Sigmoid colon (tissue), 4 donors: ENCODE data around the gene DAAM1.

Experiments used
- POLR2A ChIP-seq, 2 donors: fragments of 450-650 bp; IDR thresholded peaks; one replicate each; pipeline ENCODE4 v1.6.1; 2016; ENCODE audit warnings: antibody characterized with exemption in 2 of 2, mild to moderate bottlenecking in 2 of 2, moderate library complexity in 2 of 2
- POLR2AphosphoS5 ChIP-seq, 4 donors: sonication (generic); formaldehyde crosslinking; IDR thresholded peaks; one replicate each; pipeline ENCODE4 v1.6.1; 2017; ENCODE audit warnings: antibody characterized with exemption in 4 of 4
- TF ChIP-seq, protein P1 (sequence below), 4 experiments: fragments of 450-650 bp in 3 of 4; fragments of 200-600 bp in 1 of 4; IDR thresholded peaks; one replicate each; pipeline ENCODE4 v1.5.1; 2016 to 2019; ENCODE audit warnings: antibody characterized with exemption in 4 of 4, mild to moderate bottlenecking in 3 of 4, moderate library complexity in 2 of 4

DNA sequence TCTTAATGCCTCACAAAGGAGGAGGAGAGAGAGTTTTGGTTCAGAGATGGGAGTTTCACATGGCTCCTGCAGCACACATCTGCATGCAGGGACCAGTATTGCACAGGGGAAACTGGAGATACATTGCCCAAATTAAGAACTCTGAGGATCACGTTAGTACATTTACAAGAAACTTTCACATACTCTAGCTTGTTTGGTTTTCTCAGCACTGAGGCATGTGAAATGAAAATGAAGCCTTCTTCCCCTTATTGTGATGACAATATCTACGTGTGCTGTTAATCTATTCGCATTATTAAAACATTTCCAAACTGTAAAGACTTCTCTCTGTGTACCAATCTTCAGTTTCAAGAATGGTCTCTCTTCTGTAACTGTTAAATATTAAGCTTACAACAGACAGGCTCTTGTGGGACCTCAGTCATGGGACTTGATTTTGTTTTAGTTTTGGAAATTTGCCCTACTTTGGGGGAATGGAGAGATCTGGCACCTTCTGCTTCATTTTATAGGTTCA lies 124.7 kb downstream of the DAAM1 start:
- TF ChIP-seq, protein P1, sequence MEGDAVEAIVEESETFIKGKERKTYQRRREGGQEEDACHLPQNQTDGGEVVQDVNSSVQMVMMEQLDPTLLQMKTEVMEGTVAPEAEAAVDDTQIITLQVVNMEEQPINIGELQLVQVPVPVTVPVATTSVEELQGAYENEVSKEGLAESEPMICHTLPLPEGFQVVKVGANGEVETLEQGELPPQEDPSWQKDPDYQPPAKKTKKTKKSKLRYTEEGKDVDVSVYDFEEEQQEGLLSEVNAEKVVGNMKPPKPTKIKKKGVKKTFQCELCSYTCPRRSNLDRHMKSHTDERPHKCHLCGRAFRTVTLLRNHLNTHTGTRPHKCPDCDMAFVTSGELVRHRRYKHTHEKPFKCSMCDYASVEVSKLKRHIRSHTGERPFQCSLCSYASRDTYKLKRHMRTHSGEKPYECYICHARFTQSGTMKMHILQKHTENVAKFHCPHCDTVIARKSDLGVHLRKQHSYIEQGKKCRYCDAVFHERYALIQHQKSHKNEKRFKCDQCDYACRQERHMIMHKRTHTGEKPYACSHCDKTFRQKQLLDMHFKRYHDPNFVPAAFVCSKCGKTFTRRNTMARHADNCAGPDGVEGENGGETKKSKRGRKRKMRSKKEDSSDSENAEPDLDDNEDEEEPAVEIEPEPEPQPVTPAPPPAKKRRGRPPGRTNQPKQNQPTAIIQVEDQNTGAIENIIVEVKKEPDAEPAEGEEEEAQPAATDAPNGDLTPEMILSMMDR (IDR thresholded peaks at IDR 0.05): no peak
- TF ChIP-seq POLR2AphosphoS5 (IDR thresholded peaks at IDR 0.05): no peak
- no peak for TF ChIP-seq POLR2A (IDR thresholded peaks at IDR 0.05)
